SH-SY5Y (cell line): ENCODE results near the gene DUSP16.

Experiments
- GATA2 ChIP-seq: IDR thresholded peaks from 2 replicates; pipeline ENCODE4 v1.6.1; 2011; ENCODE audit warnings: mild to moderate bottlenecking, low read depth, low read length
- GATA3 ChIP-seq: IDR thresholded peaks from 2 replicates; pipeline ENCODE4 v1.6.1; 2011; ENCODE audit warnings: low read depth, mild to moderate bottlenecking, low read length, moderate library complexity

- TF ChIP-seq GATA3 (no peak), GATA2 (no peak)
These were observed 15.1 kb upstream of the DUSP16 start for GRCh38 chr12:12577786-12578185.
